HG03439 (cell line): Measurements from ENCODE around the gene SPATA4.

Experiments used
- ATAC-seq: cut with Tn5 transposase; IDR thresholded peaks from one replicate; pipeline ENCODE4 v1.9.1; 2021; ENCODE audit warnings: mild to moderate bottlenecking, moderate library complexity; ENCODE audit not compliant: unreplicated experiment

The SPATA4 gene

DNA sequence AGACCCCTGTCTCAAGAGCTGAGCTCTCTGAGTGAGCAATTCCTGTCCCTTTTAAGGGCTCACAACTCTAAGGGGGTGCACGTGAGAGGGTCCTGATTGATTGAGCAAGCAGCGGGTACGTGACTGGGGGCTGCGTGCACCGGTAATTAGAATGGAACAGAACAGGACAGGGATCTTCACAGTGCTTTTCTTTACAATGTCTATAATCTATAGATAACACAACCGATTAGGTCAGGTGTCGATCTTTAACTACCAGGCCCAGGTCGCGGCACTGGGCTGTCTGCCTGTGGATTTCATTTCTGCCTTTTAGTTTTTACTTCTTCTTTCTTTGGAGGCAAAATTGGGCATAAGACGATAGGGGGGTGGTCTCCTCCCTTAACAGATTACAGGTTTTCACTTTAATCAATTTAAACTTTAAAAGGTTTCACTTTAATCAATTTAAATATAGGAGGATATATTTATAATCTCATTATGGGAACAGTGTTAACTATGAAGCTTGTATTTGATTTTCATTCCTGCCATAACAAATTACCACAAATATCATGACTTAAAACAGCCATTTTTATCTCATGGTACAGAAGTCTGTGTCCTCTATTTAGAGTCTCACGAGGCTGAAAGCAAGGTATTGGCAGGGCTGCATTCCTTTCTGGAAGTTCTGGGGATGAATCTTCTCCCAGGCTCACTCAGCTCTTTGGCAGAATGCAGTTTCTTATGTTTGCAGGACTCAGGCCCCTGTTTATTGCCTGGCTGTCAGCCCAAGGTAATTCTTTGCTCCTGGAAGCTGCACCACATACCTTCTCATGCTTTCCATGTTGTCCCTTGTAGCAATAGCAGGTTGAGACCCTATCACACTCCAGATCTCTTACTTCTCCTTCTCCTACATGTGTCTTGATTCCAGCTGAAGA lies 5.2 kb downstream of the SPATA4 start:
- no peak for ATAC-seq

DNA sequence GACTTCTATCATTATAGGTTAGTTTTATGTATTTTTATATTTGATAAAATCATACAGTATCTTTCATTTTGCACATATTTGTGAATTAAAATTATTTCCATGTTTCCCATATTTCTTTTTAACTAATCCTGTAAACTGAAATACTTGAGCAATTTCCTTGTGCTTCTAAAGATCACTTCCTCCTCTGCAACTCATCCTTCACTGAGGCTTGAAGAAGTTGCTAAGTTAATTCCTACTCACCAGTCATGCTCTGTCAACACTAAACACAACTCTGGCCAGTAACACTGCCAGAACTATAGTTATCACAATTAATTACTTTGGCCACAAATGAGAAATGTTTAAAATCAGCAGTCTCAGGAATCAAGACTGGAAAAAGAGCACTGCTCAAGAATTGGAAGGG lies 6.7 kb downstream of the SPATA4 start:
- no peak for ATAC-seq

GRCh38 chr4:176187624-176188023 lies 7.8 kb downstream of the SPATA4 start:
- ATAC-seq, result peak; percentile 45

- no peak for ATAC-seq
These were observed 8.6 kb downstream of the SPATA4 start for GRCh38 chr4:176186671-176187395.

DNA sequence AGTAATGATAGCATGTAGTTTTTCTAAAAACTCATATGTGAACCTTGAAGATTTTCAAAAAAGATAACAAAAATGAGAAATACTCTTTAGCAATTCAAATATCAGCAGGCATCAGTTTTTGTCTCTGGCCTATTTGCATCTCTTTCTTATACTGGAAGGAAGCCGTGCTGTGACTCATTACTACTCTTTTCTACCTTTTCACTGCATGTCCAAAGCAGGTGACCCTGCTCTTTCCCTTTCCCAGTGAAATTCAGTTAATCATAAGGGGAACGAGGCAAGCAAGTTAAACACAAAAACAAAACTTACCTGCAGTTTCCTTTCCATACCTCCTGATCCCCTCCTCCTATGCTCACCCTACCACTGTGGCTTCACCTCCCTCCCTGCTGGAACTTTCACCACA lies 9.3 kb downstream of the SPATA4 start:
- ATAC-seq, result no peak

DNA sequence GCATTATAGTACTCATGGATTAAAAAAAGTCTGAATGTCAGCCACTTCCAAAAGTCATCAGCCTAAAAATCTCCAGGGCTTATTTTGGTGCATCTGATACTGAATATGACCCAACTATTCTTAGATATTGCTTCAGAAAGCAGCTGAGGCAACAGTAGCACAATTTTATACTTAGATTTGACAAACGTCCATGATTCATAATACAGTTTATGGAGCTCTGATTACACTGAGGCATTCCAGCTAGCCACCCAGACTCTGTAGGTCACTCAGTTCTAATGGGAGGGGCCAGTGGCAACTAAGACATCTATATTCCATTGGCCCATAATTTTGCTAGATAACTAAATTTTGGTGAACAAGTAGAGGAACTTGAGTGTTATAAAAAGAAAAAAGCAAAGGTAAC lies 10.3 kb downstream of the SPATA4 start:
- no peak for ATAC-seq

DNA sequence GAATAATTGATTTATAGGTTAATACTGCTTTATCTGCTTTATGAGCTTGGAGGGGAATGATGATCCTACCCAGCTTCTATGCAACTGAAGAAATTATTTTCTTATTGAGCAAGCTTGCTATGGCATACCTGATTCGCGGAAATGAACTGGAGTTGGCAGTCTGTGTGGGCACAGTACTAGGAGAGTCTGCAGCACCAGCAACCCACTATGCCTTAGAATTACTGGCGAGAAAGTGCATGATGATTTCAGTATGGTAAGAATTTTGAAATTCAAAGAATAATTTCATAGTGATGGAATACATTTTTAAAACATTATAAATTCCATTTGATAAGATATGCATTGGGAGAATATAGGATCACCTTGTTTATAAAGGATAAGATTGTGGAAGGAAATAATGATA lies 32.3 kb downstream of the SPATA4 start:
- no peak for ATAC-seq

DNA sequence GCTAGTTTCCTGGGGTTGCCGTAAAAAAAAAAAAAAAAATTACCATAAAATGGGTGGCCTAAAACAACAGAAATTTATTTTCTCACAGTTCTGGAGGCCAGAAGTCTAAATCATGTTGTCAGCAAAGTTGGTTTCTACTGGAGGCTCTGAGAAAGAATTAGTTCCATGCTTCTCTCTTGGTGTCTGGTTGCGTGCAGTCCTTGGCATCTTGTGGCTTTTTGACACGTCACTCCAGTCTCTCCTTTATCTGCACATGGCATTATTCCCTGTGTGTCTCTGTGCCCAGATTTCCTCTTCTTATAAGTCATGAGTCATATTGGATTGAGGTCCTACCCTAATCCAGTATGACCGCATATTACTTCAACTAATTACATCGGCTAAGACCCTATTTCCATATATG lies 38.7 kb downstream of the SPATA4 start:
- no peak for ATAC-seq

DNA sequence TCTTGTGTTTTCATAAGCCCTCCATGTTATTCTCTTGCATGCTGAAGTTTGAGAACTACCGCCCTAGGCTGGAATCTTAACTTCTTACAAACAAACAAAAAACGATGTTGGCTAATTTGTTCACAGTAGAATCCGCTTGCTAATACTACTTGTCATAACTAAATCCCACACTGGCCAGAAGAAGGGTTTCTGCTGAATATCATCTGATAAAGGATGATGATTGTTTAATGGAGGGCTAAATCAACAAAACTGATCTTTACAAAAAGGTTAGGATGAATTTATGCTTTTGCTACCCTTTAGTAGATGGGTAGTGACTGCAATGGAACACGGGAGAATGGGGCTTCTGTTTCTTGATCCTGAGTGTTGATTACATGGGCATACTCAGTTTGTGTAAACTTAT lies 42.3 kb downstream of the SPATA4 start:
- ATAC-seq, result no peak

DNA sequence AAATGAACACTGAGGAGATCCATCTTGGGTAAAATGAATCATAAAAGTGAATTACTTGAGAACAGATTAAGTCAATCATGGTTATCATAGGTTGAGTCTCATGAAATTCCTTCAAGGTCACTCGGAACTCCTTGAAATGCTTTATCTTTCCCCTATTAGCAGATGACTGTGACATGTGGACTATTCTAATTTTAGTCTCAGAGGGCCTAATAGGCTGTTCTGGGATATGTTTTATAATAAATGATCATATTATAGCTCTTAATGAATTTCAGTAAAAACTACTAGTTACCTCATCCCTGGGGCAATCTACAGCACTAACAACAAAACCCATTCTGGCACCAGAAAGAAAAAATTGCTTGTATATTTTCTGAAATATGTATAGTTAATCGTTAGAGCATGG lies 44.7 kb downstream of the SPATA4 start:
- ATAC-seq, result no peak

- no peak for ATAC-seq
These were observed 45.1 kb downstream of the SPATA4 start for GRCh38 chr4:176150356-176150682.

DNA sequence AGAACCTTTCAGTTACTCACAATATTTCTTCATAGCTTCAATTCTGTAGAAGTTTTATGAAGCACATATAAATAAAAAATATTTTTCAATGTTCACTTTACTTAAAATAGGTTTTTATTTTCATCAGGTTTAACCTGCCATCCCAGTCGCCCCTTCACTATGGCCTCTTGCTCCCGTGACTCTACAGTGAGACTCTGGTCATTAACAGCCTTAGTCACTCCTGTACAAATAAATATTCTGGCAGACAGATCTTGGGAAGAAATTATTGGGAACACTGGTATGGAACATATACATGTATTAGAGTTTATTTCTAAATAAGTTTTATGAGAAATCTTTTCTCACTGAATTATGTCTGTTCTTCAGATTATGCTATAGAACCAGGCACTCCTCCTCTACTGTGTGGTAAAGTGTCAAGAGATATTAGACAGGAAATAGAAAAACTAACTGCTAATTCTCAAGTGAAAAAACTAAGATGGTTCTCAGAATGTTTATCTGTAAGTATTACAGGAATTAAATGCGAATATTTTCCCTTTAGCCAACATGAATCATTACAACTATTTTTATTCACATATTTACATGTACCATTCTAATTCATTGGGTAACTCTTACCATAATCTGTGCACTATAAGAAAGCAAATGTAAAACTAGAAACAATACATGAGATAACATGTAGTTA lies 45.6 kb downstream of the SPATA4 start:
- ATAC-seq, result no peak

DNA sequence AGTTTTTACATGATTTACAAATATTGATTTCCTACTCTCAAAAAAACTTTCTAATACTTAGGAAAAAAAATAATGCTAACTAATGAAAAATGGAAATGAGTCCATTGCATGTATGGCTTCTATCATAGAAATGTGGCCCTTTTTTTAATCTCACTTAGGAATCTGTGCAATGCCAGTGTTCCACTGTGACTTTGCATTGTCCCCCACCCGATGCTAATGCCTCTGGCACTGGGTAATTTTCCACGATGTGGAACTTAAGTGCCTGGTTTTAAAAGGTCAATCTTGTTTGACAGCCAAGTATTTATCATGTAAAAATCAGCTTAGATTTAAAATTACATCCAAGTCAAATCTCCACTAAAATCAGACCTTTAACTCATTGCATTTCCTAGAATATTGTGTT lies 53.1 kb downstream of the SPATA4 start:
- no peak for ATAC-seq

DNA sequence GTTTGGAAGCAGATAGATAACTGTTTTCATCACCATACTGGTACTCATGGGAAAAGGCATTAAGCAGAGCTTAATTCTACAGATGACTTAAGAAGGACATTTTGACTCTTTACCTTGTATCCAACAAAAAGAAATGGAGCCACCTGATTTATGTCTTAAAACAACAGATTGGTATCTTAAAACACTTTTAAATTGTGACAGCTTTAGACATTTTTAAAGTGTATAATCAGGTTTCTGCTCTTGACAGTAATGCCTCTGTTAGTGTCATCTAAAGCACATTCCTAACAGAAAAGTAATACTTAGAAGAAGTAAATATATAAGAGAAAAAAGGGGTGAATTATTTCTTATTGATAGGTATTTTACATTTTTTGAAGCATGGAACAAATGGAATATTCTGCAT lies 55.9 kb downstream of the SPATA4 start:
- no peak for ATAC-seq

DNA sequence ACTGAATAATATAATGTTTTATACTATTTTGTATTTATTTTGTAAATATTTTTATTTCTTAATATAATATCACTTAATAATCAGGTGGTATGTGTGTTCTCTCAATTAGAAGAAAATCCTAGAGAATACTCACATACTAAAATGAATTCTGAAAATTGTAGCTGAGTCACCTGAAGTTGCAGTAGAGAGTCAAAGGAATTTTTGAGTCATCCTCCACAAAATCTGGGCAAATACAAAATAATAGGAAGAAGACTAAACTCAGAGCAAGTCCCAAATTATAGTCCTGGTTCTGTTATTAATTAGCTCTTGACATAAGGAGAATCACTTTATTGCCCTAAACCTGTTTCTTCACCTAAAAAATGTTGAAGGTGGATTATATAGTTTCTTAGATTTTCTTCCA lies 57.8 kb downstream of the SPATA4 start:
- ATAC-seq, result no peak

DNA sequence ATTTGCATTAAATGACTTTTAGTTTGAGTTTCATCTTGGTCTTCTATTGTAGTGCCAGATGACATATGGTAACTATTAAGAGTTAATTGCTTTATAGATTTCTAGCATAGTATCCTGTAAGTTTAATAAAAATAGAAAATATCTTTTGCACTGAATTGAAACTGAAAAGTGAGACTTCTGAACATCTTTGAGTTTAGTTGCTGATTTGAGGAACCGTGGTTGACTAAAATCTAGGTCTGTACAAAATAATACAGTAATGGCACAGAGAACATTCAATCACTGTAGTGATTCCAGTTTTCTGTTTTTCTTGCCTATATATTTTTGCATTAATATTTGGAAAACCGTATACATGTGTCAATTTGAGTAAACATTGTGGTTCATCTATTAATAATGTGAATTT lies 60.7 kb downstream of the SPATA4 start:
- ATAC-seq, result no peak
